Stomach (tissue), 4 donors: ENCODE data around the gene SHLD1.

Experiments used
- EP300 ChIP-seq: sonication (generic); formaldehyde crosslinking; IDR thresholded peaks from one replicate; pipeline ENCODE4 v1.6.1; 2017; ENCODE audit warnings: antibody characterized with exemption
- POLR2A ChIP-seq, 4 donors: fragments of 450-650 bp; IDR thresholded peaks; one replicate each; pipeline ENCODE4 v1.6.1; 2016; ENCODE audit warnings: antibody characterized with exemption in 4 of 4, control low read depth in 2 of 4, mild to moderate bottlenecking in 1 of 4, moderate library complexity in 1 of 4
- TF ChIP-seq, protein P1 (sequence below), 7 experiments: fragments of 450-650 bp in 4 of 7; fragments of 200-600 bp in 3 of 7; sonication (generic) in 3 of 7; IDR thresholded peaks; one replicate each; pipeline ENCODE4 v1.5.1; 2016 to 2019; ENCODE audit warnings: antibody characterized with exemption in 7 of 7, control low read depth in 2 of 7, mild to moderate bottlenecking in 1 of 7

DNA sequence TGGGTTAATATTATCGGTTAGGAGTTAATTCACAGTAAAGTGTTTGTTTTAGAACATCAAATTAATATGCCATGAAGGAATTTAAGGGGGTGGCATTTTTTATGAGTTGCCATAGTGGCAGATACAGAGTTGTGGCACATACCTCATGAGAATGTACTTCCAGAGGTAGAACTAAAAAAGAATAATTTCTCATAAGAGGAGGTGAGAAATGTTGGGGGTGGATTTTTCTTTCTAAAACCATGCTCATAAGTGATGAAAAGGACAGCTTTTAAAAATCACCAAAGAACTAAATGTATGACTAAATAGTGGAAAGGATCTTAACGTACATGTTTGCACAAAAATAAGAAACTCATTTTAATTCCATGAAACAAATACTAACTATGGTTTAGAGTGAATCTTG is 58.7 kb downstream of the SHLD1 start:
- TF ChIP-seq, protein P1, sequence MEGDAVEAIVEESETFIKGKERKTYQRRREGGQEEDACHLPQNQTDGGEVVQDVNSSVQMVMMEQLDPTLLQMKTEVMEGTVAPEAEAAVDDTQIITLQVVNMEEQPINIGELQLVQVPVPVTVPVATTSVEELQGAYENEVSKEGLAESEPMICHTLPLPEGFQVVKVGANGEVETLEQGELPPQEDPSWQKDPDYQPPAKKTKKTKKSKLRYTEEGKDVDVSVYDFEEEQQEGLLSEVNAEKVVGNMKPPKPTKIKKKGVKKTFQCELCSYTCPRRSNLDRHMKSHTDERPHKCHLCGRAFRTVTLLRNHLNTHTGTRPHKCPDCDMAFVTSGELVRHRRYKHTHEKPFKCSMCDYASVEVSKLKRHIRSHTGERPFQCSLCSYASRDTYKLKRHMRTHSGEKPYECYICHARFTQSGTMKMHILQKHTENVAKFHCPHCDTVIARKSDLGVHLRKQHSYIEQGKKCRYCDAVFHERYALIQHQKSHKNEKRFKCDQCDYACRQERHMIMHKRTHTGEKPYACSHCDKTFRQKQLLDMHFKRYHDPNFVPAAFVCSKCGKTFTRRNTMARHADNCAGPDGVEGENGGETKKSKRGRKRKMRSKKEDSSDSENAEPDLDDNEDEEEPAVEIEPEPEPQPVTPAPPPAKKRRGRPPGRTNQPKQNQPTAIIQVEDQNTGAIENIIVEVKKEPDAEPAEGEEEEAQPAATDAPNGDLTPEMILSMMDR (IDR thresholded peaks at IDR 0.05) = no peak
- TF ChIP-seq POLR2A (IDR thresholded peaks at IDR 0.05) = no peak
- TF ChIP-seq EP300 = no peak
